DND-41 (cell line): ENCODE data around the gene CASP7.

Experiments used
- EZH2 ChIP-seq: IDR thresholded peaks from 3 replicates; pipeline ENCODE4 v1.6.1; 2012; ENCODE audit warnings: borderline replicate concordance, low read depth, mild to moderate bottlenecking, moderate library complexity, low read length, inconsistent platforms; ENCODE audit not compliant: severe bottlenecking
- TF ChIP-seq, protein P1 (sequence below): IDR thresholded peaks from 2 replicates; pipeline ENCODE4 v1.5.1; 2012; ENCODE audit warnings: borderline replicate concordance, low read length, moderate library complexity, mild to moderate bottlenecking; ENCODE audit not compliant: poor library complexity, severe bottlenecking; ENCODE audit errors: extremely low read depth

DNA sequence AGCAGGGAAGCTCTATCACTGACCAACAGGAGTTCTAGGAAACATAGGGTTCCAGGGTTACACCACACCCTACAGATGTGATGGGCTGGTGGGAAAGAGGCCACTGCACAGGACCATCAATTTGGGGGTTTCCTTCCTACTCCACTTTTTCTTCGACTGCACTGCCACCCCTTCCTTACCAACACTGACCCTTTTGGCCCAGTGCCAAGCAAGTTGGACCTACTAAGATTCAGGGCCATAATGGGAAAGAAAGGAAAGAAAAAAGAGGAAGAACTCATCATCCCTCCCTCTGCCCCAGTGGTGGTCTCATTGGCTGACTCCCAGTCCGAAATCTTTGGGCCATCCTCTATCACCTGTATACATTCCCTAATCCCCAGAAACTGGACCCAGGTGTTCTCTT is 65.7 kb downstream of the CASP7 start:
- TF ChIP-seq, protein P1, sequence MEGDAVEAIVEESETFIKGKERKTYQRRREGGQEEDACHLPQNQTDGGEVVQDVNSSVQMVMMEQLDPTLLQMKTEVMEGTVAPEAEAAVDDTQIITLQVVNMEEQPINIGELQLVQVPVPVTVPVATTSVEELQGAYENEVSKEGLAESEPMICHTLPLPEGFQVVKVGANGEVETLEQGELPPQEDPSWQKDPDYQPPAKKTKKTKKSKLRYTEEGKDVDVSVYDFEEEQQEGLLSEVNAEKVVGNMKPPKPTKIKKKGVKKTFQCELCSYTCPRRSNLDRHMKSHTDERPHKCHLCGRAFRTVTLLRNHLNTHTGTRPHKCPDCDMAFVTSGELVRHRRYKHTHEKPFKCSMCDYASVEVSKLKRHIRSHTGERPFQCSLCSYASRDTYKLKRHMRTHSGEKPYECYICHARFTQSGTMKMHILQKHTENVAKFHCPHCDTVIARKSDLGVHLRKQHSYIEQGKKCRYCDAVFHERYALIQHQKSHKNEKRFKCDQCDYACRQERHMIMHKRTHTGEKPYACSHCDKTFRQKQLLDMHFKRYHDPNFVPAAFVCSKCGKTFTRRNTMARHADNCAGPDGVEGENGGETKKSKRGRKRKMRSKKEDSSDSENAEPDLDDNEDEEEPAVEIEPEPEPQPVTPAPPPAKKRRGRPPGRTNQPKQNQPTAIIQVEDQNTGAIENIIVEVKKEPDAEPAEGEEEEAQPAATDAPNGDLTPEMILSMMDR = no peak
- no peak for TF ChIP-seq EZH2
